Activated T-cell treated with anti-CD3 and anti-CD28 coated beads for 24 hours (primary cell): Measurements from ENCODE around the gene RELB.

Experiments
- DNase-seq: peaks from one replicate; pipeline ENCODE4 v3.0.0-alpha.2; 2020; ENCODE audit warnings: low read depth

RELB gene

DNA sequence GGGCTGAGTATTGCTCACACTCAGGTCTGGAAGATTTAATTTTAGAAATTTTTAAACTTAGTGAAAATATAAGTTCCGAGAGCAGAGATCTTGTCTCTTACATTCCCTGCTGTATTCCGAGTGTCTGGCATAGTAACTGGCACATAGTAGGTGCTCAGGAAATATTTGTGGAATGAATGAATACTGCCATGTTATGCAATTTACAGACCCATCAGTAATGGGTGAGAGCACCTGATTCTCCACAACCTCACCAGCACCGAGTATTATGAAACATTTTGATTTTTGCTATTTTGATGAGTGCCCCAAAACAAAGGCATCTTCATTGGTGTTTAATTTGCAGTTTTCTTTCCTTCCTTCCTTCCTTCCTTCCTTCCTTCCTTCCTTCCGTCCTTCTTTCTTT lies 21.8 kb downstream of the RELB start:
- DNase-seq: no peak

DNA sequence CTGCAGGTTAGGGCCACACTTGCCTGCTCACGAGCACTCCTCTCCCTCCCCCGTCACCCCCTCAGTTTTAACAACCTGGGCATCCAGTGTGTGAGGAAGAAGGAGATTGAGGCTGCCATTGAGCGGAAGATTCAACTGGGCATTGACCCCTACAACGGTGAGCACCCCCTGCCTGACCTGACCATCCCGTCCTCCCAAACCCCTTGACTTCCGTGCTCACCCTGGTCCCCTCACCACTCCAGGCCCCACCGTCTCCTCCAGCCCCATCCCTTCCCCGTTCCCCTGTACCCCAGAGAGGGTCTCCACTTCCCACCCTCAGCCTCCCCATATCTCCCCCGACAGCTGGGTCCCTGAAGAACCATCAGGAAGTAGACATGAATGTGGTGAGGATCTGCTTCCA lies 24.0 kb downstream of the RELB start:
- DNase-seq: no peak

DNA sequence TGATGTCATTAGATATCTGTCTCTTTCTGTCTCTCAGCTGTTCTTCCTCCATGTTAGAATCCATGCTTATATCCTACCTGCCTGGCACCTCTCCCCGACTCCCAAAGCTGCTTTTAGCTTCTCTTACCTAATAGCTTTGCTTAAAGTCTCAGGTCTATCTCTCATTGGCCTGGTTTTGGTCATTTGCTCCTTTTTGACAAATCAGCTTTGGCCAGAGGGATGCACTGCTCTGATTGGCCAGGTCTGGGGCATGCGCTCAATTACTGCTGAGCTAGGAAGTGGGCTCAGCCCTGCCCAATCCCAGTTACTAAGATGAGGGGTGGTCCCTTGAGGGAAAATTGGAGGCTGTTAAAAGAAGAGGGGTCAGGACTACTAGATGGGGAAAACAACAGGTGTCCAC lies 26.1 kb downstream of the RELB start:
- no peak for DNase-seq

DNA sequence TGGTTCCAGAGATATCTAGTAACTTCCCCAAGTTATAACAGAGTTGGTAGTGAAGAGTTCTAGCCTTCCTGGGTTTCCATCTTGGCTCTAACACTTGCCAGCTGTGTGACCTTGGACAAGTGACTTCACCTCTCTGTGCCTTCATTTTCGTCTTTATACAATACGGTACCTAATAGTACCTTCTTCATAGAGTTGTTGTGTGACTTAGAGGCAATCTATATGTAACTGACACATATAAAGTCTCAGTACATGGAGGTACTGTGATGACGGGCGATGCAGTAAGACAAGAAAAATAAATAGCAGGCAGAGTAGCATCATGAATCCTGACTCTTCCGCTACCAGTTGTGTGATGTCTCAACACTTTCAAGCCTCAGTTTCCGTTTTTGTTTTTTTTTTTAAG lies 29.6 kb downstream of the RELB start:
- DNase-seq: no peak

DNA sequence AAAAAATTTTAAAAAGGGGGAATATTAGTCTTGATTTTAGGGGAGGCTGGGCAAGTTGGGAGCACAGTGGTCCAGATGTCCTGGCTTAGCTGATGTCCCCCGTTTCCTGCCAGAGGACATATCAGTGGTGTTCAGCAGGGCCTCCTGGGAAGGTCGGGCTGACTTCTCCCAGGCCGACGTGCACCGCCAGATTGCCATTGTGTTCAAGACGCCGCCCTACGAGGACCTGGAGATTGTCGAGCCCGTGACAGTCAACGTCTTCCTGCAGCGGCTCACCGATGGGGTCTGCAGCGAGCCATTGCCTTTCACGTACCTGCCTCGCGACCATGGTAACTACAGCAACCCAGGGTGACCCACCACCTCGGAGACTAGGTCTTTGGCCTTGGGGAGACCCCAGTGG lies 31.2 kb downstream of the RELB start:
- DNase-seq: no peak

DNA sequence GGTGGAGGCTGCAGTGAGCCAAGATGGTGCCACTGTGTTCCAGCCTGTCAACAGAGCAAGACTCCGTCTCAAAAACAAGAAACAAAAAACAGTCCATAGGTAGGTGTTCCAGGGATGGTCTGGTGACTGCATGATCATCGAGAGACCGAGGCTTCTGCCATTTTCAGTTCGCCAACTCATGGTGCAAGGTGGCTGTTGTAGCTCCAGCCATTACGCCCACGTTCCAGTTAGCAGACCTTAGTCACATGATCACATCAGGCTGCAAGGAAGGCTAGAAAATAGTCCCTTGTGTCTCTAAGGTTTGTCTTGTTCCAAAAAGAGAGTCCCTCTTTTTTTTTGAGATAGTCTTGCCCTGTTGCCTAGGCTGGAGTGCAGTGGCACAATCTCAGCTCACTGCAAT lies 34.5 kb downstream of the RELB start:
- DNase-seq: no peak

DNA sequence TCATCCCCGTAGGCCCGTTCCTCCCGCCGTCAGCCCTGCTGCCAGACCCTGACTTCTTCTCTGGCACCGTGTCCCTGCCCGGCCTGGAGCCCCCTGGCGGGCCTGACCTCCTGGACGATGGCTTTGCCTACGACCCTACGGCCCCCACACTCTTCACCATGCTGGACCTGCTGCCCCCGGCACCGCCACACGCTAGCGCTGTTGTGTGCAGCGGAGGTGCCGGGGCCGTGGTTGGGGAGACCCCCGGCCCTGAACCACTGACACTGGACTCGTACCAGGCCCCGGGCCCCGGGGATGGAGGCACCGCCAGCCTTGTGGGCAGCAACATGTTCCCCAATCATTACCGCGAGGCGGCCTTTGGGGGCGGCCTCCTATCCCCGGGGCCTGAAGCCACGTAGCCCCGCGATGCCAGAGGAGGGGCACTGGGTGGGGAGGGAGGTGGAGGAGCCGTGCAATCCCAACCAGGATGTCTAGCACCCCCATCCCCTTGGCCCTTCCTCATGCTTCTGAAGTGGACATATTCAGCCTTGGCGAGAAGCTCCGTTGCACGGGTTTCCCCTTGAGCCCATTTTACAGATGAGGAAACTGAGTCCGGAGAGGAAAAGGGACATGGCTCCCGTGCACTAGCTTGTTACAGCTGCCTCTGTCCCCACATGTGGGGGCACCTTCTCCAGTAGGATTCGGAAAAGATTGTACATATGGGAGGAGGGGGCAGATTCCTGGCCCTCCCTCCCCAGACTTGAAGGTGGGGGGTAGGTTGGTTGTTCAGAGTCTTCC lies 36.3 kb downstream of the RELB start:
- DNase-seq: no peak

DNA sequence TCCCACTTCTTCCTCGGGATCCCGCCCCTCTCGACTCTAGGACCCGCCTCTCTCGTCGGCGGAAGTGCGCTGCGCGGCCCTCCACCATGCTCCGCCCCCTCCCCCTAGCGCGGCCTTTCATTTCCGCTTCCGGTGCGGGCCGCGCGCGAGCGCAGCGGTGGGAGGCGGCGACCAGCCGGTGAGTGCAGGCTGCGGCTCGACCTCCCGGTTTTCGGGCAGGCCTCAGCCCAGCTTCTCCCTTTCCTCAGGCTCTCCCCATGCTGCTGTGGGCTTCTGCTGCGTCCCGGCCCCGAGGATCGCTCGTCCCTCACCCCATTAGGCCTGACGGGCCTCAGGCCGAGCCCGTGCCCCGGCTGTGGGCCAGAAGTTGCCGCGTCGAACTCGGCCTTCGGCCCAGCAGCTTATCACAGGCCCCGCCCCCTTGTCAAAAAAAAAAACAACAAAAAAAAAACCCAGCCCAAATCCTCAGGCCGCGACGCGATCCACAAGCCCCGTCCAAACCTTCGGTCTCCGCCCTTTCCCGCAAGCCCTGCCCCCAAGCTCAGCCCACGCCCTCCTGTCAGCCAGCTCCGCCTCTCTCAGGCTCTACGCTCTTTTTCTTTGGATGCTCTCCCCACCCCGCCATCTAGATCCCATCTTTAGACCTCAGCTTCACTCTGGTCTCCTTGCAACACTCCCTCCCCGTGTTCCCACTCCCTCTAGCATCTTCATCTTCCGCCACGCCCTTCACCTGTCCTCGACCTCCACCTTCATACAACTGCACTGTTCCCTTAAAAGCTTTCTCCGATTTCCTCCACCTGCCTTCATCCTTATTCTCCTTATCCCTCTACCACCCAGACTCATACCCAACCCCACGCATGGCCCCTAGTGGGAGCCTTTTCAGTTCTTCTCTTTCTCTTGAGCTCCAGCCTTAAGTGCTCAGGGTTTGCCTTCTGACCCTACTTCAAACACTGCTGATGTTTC lies 37.9 kb downstream of the RELB start, which contains the start of gene CLASRP:
TSS of gene CLASRP (plus strand) at position 115 of the 963 bp plus-strand sequence. CDS start 1,168 bp downstream, outside the sequence.
- DNase-seq: peak; percentile 86

DNA sequence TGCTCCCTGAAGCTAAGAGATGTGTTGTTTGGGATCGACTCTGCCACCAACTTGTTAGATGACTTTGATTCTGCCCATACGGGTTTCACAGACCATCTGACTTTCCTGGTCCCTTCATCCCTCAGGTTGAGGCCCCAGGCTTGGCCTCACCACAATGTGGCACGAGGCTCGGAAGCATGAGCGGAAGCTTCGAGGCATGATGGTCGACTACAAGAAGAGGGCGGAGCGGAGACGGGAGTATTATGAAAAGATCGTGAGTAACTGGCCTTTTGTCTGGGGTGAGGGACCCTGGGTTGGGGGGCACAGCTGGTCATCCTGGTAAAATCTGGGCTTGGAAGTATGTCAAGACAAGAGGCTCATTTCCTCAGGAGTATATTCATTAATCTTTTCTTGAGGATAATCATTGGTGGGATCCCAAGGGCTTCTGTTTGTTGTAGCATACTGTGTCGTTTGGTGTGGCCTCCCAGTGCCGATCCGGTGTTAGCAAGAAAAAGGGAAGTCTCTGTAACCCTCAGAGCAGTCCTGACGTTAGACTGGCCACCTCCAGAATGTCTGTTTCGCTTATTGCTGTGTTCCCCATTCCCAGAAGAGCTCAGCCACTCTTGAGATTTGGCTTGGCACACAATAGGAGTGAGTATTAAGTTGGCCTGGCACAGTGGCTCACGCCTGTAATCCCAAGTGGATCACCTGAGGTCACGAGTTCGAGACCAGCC lies 39.0 kb downstream of the RELB start:
- no peak for DNase-seq

DNA sequence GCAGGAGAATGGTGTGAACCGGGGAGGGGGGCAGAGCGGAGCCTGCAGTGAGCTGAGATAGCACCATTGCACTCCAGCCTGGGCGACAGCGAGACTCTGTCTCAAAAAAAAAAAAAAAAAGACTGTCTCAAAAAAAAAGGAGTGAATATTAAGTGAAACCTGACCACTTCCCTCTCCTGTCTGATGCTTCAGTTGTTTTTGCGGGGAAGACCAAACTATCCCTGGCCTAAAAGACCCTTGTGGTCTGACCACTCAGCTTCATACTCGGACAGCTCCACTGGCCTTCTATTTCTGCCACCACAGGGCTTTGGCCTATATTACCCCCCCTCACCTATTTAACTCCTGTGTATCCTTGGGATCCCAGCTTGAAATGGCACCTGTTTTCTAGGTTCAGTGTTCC lies 39.9 kb downstream of the RELB start:
- no peak for DNase-seq

DNA sequence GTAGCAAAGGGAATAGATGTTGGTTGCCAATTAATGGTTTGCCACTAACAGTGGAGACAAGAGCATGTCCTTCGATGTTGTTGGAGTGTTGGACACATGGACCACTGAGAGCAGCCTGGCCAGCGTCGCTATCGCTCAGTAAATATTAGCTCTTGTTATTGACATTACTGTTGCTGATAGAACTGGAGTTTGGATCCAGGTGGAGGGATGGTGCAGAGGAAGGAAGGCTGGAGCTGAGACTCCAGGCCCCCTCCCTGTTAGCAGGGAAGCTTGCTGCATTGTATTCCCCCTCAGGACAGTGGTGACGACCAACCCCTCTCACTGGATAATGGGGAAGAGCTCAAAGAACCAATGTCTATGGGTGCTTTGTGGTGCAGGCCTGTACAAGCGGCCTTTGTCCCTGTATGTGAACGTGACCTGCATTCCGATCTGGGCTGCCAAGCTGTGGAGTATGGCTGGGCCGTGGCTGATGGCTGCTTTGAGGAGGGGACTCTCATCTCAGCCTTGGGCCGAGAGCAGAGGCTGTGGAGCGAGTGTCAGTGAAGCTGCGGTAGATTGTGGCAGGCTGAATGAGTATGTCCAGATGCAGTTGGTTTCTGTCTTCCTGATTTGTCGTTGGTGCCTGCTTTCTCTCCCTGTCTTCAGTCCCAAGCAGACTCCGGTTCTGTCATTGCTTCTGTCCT lies 44.5 kb downstream of the RELB start:
- DNase-seq: no peak

DNA sequence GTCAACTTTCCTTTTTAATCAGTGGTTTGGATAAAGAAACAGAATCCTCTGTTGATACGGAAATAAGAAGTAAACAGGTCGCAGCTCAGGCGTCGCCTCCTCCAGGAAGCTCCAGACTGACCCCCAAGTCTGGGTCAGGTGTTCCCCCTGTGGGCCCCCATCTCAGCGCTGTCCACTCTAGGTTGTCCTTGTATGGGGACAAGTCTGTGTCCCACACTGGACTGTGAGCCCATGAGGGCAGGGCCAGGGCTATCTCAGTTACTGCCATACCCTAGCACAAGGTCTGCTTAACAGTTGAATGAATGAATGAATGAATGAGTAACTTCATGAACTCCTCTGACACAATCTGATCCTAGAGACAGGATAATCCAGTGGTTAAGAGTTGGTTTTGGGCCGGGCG lies 45.1 kb downstream of the RELB start:
- no peak for DNase-seq

DNA sequence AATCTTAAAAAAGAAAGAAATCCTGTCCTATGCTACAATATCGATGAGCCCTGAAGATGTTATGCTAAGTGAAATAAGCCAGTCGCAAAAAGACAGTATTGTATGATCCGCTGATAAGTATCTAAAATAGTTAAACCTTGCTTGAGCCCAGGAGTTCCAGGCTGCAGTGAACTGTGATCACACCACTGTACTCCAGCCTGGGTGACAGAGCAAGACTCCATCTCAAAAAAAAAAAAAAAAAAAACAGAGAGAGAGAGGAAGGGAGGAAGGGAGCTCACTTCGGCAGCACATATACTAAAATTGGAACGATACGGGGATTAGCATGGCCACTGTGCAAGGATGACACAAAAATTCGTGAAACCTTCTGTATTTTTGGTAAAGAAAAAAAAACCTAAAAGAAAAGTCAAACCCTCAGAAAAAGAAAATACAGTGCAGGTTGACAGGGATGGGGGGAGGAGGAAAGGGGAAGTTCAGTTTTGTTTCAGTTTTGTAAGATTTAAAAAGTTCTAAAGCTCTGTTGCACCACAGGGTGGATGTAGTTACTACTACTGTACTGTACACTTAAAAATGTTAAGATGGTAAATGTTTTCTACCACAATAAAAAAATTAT lies 46.0 kb downstream of the RELB start:
- no peak for DNase-seq

DNA sequence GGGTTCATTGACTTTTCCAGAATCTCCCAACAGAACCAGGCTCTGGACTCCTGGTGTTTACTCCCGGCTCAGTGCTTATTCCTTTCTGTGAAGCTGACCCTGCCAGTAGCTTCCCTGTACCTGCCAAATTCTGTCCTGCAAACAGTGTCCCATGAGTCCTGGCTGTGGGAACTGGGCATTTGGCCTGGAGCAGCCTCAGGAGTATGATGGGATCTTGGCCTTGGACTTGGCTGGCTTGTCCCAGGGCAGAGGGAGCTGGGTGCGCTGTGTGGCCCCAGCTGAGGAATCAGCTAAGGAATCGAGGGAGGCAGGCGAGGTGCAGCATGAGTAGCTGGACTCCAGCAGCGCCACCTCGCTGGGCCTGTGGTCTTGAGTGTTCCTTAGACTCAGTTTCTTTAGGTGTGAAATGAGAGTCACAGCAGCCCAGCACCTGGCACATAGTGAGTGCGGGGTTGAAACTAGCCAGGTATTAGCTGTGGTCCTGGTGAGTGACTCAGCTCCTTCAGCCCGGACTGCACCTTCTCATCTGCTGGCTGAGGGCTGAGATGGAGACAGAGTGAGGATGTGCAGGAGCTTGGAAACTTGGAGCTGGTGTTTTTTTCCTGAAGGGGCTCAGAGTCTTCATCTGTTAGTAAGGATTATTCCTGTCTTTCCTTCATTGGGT lies 47.9 kb downstream of the RELB start:
- DNase-seq: no peak

DNA sequence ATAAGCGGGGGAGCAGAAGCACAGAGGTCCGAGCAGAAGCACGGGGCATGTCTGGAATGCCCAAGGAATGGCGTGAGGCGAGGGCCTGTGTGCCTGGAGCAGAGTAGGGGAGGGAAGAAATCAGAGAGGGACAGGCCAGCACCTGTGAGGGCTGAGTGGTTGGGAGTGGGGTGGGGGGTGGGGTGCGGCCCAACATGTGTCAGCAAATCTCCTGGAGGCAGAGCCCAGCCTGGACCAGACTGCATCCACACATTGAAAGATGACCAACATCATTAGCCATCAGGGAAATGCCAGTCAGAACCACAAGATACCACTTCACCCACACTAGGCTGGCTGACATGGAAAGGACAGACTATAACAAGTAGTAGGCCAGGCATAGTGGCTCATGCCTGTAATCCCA lies 48.8 kb downstream of the RELB start:
- no peak for DNase-seq

DNA sequence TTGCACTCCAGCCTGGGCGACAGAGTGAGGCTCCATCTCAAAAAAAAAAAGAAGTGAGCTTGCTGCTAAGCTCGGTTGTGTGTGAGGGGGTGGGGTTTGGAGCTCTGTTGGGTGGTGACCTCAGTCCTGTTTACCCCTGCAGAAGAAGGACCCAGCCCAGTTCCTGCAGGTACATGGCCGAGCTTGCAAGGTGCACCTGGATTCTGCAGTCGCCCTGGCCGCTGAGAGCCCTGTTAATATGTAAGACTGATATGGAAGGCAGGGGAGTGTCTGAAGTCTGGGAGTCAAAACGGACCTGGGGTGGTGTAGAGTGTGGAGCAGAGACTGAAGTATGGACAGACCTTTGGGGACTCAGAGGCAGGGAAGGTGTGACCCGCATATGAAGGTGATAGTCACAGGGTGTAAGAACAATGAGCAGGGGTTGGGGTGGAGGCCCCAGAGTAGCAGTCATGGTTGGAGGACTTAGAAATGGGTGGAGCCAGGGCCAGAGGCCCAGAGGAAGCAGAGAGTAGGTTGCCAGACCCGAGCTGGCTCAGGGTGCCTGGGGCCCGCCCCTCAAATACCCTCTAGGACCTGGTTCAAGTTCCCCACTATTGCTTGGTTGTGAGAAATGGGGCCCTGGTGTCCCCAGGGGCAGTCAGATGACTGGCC lies 50.8 kb downstream of the RELB start:
- DNase-seq: no peak

DNA sequence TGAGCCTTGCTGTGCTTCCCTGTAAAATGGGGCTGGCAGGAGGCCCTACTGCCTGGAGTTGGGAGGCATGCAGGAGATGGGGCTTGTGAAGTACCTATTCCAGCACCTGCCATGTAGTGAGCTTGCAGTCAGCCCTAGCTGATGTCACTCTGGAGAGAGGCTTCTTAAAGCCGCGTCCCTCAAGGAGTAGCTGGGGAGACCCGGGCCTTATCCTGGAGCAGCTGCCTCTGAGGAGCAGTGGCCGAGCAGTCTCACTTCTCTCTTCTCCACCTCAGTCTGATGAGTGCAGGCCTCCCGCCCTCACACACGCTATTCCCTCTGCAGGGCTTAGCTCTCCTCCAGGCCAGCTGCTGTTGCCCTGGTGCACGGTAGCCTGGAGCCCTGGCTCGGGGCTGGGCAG lies 55.6 kb downstream of the RELB start:
- no peak for DNase-seq

DNA sequence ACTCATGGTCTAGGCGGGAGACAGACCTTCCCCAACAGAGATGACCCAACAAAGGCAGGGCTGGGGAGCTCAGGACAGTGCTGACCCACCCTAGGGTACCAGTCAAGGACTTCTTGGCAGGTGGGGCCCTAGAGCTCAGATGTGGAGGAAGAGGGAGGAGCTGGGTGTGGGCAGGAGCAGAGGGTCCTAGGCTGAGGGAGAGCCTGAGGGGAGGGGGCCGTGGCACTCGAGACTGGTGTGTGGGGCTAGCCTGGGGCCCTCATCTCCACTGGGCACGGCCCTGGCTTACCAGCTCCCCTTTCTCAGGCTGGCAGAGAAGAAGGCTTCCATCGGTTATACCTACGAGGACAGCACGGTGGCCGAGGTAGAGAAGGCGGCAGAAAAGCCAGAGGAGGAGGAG lies 56.2 kb downstream of the RELB start:
- no peak for DNase-seq

DNA sequence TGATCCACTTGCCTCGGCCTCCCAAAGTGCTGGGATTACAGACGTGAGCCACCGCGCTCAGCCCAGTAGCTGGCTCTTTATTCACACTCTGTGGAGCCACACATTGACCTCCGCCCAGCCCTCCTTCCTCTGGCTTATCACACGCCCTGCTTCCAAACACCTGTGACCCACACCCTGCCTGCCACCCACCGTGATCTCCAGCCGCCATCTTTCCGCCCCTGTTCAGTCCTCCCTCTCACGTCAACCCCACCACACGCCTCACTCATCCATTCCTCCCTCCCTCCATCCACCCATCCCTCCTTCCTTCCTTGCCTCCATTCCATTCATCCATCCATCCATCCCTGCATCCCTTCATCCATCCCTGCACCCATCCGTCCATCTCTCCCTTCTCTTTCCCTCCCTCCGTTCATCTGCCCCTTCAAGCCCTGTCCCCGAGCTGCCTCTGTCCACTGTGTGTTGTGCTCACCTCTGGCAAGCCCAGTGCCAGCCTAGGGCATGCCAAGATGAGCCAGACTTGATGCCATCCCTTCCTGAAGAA lies 57.4 kb downstream of the RELB start:
- DNase-seq: no peak
